ENCODE measurements around the gene EGLN2.
"Not testable (repeated sequence)": the region's sequence is repeated elsewhere in the genome, so short reads cannot be mapped to it uniquely, and the experiment has no call there.

Gene EGLN2

DNA sequence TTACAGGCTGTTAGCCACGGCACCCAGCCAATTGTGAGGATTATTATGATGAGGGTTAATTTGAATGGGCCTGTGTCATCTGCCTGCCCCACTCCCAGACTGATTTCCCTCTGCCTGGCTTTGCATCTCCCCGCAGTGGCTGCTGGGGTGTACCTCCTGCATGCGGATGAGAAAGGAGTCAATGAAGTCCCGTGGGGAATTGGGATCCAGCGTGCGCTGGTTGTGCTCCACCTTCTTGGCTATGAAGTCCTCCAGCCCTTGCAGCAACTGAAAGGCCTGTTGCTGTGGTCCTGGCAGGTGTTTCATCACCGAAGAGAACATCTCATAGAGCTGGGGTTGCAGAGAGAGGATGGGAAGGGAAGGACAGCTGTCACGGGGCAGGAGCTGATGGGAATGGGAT lies 47.7 kb downstream of the EGLN2 start:
- DNase-seq, result not testable (repeated sequence)

DNA sequence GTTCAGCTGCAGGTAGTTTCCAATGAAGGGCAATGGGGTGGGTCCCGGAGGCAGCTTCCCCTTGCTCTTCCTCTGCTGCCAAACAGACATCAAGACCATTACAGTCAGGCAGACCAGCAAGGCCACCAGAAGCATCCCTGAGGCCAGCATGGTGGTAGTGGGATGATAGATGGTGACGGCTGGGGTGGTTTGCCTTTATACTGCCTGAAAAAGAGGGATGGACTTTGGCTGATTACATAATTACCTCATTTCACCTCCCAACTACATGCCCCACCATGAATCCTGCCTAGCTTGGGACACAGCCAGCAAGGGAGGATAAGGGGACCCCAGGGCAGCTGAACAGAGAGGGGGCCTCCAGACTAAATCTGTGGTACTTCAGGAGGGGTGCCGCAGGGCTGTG lies 51.3 kb downstream of the EGLN2 start, which contains the start of gene CYP2A6:
CYP2A6 (minus strand) TSS at position 171 of the 400 bp plus-strand sequence; CDS start at position 150, 21 bp downstream.
- not testable (repeated sequence) for DNase-seq

DNA sequence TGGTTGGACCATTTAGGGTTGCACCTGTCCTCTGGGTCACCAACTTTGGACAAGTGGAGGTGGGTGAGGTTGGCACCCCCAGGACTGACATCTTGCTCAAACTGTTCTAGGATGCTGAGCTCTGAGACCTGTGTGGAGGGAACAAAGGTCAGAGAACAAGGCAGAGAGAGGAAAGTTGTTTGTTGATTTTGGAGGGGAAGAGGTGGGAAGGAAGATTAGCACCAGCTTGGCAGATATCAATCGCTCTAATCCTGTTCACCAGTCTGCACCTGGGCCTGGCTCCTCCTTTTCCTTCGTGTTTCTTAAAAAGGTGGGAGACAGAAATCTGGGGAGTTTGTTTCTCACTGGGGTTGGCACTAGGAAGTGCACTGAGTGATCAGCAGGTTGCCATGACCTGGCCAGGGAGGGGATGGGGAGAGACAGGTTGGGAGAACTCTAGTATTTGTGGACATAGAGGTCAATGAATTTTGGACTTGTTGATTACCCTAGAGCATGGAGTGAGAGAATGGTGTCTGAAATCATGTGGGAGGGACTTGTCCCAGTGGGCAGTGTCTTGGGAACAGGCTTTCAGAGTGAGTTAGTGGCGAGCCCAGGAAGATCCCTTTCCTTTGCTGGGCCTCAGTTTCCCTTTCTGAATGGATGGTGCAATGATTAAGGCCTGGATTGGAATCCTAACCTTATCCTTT lies 53.6 kb downstream of the EGLN2 start:
- not testable (repeated sequence) for DNase-seq
